ENCODE data around the gene AREL1.

- TF ChIP-seq POLR2A (IDR thresholded peaks at IDR 0.05; ENCODE audit: low read depth, low read length), result no peak
- TF ChIP-seq TAF1 (IDR thresholded peaks at IDR 0.05; ENCODE audit: low read depth, low read length), result no peak
- no peak for TF ChIP-seq SPI1 (IDR thresholded peaks at IDR 0.05; ENCODE audit: low read depth, low read length)
- no peak for TF ChIP-seq POLR2AphosphoS5 (IDR thresholded peaks at IDR 0.05; ENCODE audit: low read depth, low read length)
- TF ChIP-seq POU2F2 (IDR thresholded peaks at IDR 0.05; ENCODE audit: low read depth, low read length), result no peak
- no peak for TF ChIP-seq PAX5 (IDR thresholded peaks at IDR 0.05; ENCODE audit: insufficient read depth, low read length, severe bottlenecking)
Measured at GRCh38 chr14:74673768-74674167, 39.1 kb downstream of the AREL1 start.
